Right lobe of liver (tissue), 4 donors: ENCODE results near the gene CYTH4.

Experiments
- CTCF ChIP-seq, 4 donors: fragments of 200-600 bp in 3 of 4; fragments of 450-650 bp in 1 of 4; IDR thresholded peaks; one replicate each; pipeline versions ENCODE4 v1.5.1 to v1.8.0; 2016 to 2022; ENCODE audit warnings: antibody characterized with exemption in 4 of 4, mild to moderate bottlenecking in 2 of 4
- POLR2A ChIP-seq: fragments of 450-650 bp; IDR thresholded peaks from one replicate; pipeline ENCODE4 v1.6.1; 2017; ENCODE audit warnings: antibody characterized with exemption, mild to moderate bottlenecking
- donor health status: DM: no; HTN: no; CAD: no.
- donor health status: DM: no; HTN: no; CAD: no.
- donor health status: DM: no; HTN: yes; CAD: no.

GRCh38 chr22:37295213-37295886, 13.0 kb downstream of the CYTH4 start:
- TF ChIP-seq CTCF (IDR thresholded peaks at IDR 0.05), result no peak
- no peak for TF ChIP-seq POLR2A
